K562 (cell line): Measurements from ENCODE around the gene TAF9B. TPM values are rescaled to one million over a fixed set of nuclear protein-coding genes. Genes with fewer than 3 reads are reported as not detected.

ENCODE experiments used
- BMI1 ChIP-seq: fragments of 150-350 bp; IDR thresholded peaks from 2 replicates; pipeline ENCODE4 v1.6.1; 2014; ENCODE audit warnings: low read length
- CTCF ChIP-seq, 3 experiments: IDR thresholded peaks in 2 of 3; conservative IDR thresholded peaks in 1 of 3; 2 replicates each; pipeline ENCODE4 v1.5.1; 2011 to 2012; ENCODE audit warnings: low read length in 3 of 3, mild to moderate bottlenecking in 3 of 3, control low read depth in 2 of 3, improper control_type of control experiment in 1 of 3, inconsistent platforms in 1 of 3, low read depth in 1 of 3, mixed read lengths in 1 of 3, moderate library complexity in 1 of 3; ENCODE audit not compliant: insufficient read depth in 2 of 3
- DDX20 ChIP-seq: fragments of 450-650 bp; IDR thresholded peaks from 2 replicates; pipeline ENCODE4 v1.6.1; 2016; ENCODE audit warnings: missing genetic modification characterization, low read depth, mild to moderate bottlenecking, missing compliant biosample characterization, moderate library complexity
- L3MBTL2 ChIP-seq: fragments of 450-650 bp; IDR thresholded peaks from 2 replicates; pipeline ENCODE4 v1.6.1; 2016; ENCODE audit warnings: mild to moderate bottlenecking, moderate library complexity
- LCOR ChIP-seq: sonication (generic); formaldehyde crosslinking; IDR thresholded peaks from 2 replicates; pipeline ENCODE4 v1.8.0; 2022; ENCODE audit warnings: mild to moderate bottlenecking, missing genetic modification reagents
- NCOA1 ChIP-seq: fragments of 450-650 bp; IDR thresholded peaks from 2 replicates; pipeline ENCODE4 v1.6.1; 2016; ENCODE audit warnings: low read depth
- NFIX ChIP-seq: fragments of 250-450 bp; sonication (Bioruptor Pico); IDR thresholded peaks from 2 replicates; pipeline ENCODE4 v1.4.0; 2020; ENCODE audit warnings: low read depth, mild to moderate bottlenecking, moderate library complexity
- RB1 ChIP-seq: fragments of 450-650 bp; IDR thresholded peaks from 2 replicates; pipeline ENCODE4 v1.6.1; 2017; ENCODE audit warnings: low read depth, mild to moderate bottlenecking
- ZFX ChIP-seq: sonication (generic); formaldehyde crosslinking; IDR thresholded peaks from 2 replicates; pipeline ENCODE4 v1.8.0; 2022; ENCODE audit warnings: mild to moderate bottlenecking, missing genetic modification reagents, moderate library complexity
- ZNF134 ChIP-seq: fragments of 250-450 bp; sonication (Bioruptor Pico); conservative IDR thresholded peaks from 2 replicates; pipeline ENCODE4 v1.4.0; 2020
- ZNF239 ChIP-seq: fragments of 250-450 bp; sonication (Bioruptor Pico); IDR thresholded peaks from 2 replicates; pipeline ENCODE4 v1.4.0; 2020; ENCODE audit warnings: mild to moderate bottlenecking
- polyA plus RNA-seq, 8 experiments: library from polyadenylated mRNA; depleted of rRNA in 4 of 8; stranded (reverse) in 5 of 8; unstranded in 3 of 8; fragments of >200 nt; fragmentation: Nextera tagmentation in 2 of 8; fragmentation: Illumina TruSeq in 1 of 8; extraction: Ambion mirVana in 2 of 8; extraction: Trizol in 1 of 8; gene quantifications; 2 replicates each; pipeline versions ENCODE4 v1.2.1 to v1.2.3, GENCODE V29; 2011 to 2014; ENCODE audit warnings: inconsistent platforms in 1 of 8, missing spikeins in 1 of 8
- total RNA-seq, 7 experiments: library from RNA; depleted of rRNA in 6 of 7; stranded (reverse); fragments of >200 nt in 6 of 7; fragmentation: Illumina TruSeq in 2 of 7; extraction: Trizol in 2 of 7; gene quantifications; 2 replicates each; pipeline versions ENCODE4 v1.2.1 to v1.2.3, GENCODE V29; 2011 to 2021; ENCODE audit warnings: low replicate concordance in 1 of 7
- TF ChIP-seq, protein P1 (sequence below), 2 experiments: fragments of 450-650 bp; formaldehyde crosslinking in 1 of 2; IDR thresholded peaks; 2 replicates each; pipeline versions ENCODE4 v1.4.0 to v1.6.1; 2014 to 2020; ENCODE audit warnings: mild to moderate bottlenecking in 2 of 2, borderline replicate concordance in 1 of 2, low read depth in 1 of 2

Gene TAF9B
- total and polyA plus RNA-seq, 9 of the 15 experiments (the other 6 are each of a cell fraction or from before 2014, with no cell fraction given) = 10.9 to 42.1 (median 20.8) TPM

DNA sequence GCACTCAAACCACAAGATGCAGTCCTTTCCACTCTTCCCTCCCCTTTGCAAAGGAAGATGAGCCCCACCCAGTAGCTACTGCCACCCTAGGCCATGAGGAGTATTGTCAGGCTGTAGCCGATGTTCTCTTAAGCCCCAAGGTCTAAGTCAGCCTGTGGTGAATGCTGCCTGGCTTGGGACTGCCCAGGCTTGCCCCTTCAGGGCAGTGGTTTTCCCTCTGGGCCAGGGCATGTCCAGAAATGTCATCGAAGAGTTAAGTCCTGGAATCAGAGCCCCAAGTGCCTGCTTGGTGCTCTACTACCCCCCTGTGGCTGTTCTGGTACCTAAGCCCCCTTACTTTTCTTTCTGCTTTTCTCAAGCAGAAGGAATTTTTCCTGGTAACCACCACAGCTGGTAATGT lies 47.2 kb downstream of the TAF9B start (continued):
- TF ChIP-seq ZNF134 (no peak), NFIX (CRISPR knock-in tag) (no peak), NCOA1 (no peak), ZFX (CRISPR knock-in tag) (no peak), BMI1 (no peak), ZNF239 (no peak), RB1 (no peak), L3MBTL2 (no peak), LCOR (CRISPR knock-in tag) (no peak), DDX20 (no peak), CTCF (IDR thresholded peaks at IDR 0.05 in 2 of 3, conservative IDR thresholded peaks at IDR 0.05 in 1 of 3; ENCODE audit: insufficient read depth in 2 of 3, low read depth in 1 of 3, low read length in 3 of 3) (peak; percentile 45 to 49 (median 45))
- TF ChIP-seq, protein P1, sequence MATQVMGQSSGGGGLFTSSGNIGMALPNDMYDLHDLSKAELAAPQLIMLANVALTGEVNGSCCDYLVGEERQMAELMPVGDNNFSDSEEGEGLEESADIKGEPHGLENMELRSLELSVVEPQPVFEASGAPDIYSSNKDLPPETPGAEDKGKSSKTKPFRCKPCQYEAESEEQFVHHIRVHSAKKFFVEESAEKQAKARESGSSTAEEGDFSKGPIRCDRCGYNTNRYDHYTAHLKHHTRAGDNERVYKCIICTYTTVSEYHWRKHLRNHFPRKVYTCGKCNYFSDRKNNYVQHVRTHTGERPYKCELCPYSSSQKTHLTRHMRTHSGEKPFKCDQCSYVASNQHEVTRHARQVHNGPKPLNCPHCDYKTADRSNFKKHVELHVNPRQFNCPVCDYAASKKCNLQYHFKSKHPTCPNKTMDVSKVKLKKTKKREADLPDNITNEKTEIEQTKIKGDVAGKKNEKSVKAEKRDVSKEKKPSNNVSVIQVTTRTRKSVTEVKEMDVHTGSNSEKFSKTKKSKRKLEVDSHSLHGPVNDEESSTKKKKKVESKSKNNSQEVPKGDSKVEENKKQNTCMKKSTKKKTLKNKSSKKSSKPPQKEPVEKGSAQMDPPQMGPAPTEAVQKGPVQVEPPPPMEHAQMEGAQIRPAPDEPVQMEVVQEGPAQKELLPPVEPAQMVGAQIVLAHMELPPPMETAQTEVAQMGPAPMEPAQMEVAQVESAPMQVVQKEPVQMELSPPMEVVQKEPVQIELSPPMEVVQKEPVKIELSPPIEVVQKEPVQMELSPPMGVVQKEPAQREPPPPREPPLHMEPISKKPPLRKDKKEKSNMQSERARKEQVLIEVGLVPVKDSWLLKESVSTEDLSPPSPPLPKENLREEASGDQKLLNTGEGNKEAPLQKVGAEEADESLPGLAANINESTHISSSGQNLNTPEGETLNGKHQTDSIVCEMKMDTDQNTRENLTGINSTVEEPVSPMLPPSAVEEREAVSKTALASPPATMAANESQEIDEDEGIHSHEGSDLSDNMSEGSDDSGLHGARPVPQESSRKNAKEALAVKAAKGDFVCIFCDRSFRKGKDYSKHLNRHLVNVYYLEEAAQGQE (IDR thresholded peaks at IDR 0.05; ENCODE audit: borderline replicate concordance) = peak; percentile 32; the same call in 1 of the 2 replicates
- TF ChIP-seq, protein P1 (CRISPR knock-in tag; IDR thresholded peaks at IDR 0.05; ENCODE audit: low read depth) = no peak
